Choroid plexus epithelial cell (primary cell): ENCODE data around the gene KMT5C.

ENCODE experiments used
- DNase-seq: peaks from one replicate; pipeline ENCODE4 v3.0.0-alpha.2; 2010; ENCODE audit warnings: low read depth
- H3K4me3 ChIP-seq: 2 replicates; pipeline ENCODE4 v1.5.1; 2011; ENCODE audit warnings: low read depth, mild to moderate bottlenecking, control low read depth, low read length, moderate library complexity
- TF ChIP-seq, protein P1 (sequence below): conservative IDR thresholded peaks from 2 replicates; pipeline ENCODE4 v1.5.1; 2011; ENCODE audit warnings: low read depth, mild to moderate bottlenecking, control low read depth, inconsistent platforms, low read length, moderate library complexity

The KMT5C gene

DNA sequence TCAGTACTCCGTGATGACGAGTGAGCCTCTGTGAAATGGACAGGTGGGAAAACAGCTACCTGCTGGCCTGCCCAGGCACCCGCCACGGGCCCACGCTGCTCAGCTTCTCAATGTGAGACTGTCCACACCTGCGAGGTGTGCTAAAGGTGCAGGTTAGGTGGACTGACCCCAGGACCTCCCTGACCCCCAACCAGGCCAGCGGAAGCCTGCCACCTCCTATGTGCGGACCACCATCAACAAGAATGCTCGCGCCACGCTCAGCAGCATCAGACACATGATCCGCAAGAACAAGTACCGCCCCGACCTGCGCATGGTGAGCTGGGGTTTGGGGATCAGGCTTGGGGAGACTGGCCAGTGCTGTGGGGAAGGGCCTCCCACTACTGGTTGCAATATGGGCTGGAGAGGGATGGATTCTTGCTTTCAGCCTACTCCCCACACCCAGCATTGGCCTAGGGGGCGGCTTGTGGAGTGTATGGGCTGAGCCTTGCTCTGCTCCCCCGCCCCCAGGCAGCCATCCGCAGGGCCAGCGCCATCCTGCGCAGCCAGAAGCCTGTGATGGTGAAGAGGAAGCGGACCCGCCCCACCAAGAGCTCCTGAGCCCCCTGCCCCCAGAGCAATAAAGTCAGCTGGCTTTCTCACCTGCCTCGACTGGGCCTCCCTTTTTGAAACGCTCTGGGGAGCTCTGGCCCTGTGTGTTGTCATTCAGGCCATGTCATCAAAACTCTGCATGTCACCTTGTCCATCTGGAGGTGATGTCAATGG is 48.2 kb downstream of the KMT5C start:
- no peak for DNase-seq
- TF ChIP-seq, protein P1, sequence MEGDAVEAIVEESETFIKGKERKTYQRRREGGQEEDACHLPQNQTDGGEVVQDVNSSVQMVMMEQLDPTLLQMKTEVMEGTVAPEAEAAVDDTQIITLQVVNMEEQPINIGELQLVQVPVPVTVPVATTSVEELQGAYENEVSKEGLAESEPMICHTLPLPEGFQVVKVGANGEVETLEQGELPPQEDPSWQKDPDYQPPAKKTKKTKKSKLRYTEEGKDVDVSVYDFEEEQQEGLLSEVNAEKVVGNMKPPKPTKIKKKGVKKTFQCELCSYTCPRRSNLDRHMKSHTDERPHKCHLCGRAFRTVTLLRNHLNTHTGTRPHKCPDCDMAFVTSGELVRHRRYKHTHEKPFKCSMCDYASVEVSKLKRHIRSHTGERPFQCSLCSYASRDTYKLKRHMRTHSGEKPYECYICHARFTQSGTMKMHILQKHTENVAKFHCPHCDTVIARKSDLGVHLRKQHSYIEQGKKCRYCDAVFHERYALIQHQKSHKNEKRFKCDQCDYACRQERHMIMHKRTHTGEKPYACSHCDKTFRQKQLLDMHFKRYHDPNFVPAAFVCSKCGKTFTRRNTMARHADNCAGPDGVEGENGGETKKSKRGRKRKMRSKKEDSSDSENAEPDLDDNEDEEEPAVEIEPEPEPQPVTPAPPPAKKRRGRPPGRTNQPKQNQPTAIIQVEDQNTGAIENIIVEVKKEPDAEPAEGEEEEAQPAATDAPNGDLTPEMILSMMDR = no peak
- H3K4me3 ChIP-seq = peak overlapping the region; percentile 77

DNA sequence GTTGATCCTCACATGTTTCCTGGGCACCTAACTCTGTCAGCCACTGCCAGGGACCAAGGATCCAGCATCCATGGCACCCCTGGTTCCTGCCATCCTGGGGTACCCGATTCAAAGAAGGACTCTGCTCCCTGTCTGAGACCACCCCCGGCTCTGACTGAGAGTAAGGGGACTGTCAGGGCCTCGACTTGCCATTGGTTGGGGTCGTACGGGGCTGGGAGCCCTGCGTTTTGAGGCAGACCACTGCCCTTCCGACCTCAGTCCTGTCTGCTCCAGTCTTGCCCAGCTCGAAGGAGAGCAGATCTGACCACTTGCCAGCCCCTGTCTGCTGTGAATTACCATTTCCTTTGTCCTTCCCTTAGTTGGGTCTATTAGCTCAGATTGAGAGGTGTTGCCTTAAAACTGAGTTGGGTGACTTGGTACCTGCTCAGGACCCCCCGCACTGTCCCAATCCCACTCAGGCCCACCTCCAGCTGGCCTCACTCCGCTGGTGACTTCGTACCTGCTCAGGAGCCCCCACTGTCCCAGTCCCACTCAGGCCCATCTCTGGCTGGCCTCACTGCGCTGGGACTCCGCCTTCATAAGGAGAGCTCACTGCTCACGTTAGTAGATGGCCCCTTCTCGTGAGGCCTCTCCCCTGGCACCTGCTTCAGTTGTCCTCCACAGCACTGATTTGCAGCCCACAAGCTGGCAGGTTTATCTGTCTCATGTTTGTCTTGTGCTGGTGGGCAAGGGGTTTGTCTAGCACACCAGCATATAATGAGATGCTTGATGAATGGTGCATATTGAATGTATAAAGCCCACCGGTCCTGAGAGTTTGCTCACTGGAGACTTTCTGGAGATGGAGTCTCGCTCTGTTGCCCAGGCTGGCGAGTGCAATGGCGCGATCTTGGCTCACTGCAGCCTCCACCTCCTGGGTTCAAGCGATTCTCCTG is 50.0 kb downstream of the KMT5C start:
- H3K4me3 ChIP-seq = no peak overlapping the region
- TF ChIP-seq, protein P1 = no peak
- DNase-seq = no peak

DNA sequence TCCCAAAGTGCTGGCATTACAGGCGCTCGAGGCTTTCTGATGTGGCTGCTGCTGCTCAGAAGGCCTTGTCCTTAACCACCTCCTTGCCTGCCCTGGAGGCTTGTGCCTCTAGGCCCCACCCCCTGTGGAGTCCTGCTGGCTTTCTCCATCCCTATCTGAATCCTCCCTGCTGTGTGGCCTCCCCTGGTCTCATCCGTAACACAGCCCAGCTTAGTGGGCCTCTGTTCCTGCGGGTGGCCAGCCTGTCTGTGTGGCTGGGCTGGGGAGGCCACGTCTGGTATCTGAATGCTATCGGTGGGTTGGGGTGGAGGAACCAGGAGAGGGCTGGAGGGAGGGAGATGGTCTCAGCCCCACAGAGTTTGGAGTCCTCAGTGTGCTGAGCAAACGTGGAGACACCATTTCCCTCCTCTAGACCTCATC is 50.8 kb downstream of the KMT5C start:
- no peak overlapping the region for H3K4me3 ChIP-seq
- peak; percentile 88 for DNase-seq
- TF ChIP-seq, protein P1 = no peak

DNA sequence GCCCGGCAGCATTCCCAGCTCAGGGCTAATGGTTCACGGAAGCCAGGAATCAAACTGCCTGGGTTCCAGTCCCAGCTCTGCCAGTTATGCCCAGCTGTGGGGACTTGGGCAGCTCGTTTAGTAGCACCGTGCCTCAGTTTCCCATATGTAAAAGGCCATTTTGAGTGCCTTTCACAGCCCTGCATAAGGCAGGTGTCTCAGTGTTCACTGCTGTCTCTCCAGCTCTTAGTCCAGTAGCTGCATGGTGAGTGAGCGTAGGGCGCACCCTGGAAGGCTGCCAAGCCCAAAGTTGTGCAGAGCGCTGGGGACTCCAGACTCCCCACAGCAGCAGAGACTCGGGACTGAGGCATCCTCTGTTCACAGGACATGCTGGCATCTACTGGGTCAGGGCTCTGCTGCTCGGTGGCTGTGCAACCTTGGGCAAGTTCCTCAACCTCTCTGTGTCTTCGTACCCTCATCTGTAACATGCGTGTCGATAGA is 51.6 kb downstream of the KMT5C start:
- H3K4me3 ChIP-seq = no peak overlapping the region
- TF ChIP-seq, protein P1 = no peak
- DNase-seq = no peak

DNA sequence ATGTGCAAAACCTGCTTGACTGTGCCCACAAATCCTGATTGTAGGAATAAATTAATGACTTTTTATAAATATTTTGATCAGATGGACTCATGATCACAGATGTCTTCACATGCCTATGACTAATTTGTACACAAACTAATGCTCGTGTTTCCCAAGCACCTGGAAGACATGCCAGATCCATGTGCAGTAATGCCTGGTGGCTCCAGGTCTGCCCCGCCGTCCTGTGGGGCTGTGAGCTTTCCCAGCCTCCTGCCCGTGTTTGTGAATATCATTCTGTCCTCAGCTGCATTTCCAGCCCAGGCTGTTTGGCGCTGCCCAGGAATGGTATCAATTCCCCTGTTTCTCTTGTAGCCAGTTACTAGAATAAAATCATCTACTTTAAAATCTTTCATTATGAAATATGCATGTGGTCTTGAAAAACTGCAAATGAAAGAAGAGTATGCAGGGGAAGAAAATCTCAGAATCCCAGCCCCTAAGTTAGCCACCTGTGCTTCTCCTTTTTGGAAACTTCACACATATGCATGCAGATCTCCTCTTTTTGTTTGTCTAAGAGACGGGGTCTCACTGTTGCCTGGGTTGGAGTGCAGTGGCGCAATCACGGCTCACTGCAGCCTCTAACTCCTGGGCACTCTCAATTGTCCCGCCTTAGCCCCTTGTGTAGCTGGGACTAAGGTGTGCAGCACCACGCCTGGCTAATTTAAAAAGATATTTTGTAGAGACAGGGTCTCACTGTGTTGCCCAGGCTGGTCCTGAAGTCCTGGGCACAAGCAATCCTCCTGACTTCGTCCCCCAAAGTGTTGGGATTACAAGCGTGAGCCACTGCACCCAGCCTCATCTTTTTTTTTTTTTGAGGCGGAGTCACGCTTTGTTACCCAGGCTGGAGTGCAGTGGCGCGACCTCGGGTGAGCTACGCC is 52.3 kb downstream of the KMT5C start:
- TF ChIP-seq, protein P1 = no peak
- peak; percentile 63 for DNase-seq
- no peak overlapping the region for H3K4me3 ChIP-seq
